Testis (tissue), 2 donors: ENCODE results near the gene UNC13B.

ENCODE experiments used
- CTCF ChIP-seq, 3 experiments: fragments of 450-650 bp in 2 of 3; fragments of 200-600 bp in 1 of 3; sonication (generic) in 1 of 3; IDR thresholded peaks; one replicate each; pipeline ENCODE4 v1.5.1; 2016 to 2019; ENCODE audit warnings: antibody characterized with exemption in 3 of 3, mild to moderate bottlenecking in 2 of 3, moderate library complexity in 1 of 3
- POLR2A ChIP-seq: fragments of 450-650 bp; IDR thresholded peaks from one replicate; pipeline ENCODE4 v1.6.1; 2017; ENCODE audit warnings: antibody characterized with exemption, mild to moderate bottlenecking, moderate library complexity

- TF ChIP-seq CTCF (IDR thresholded peaks at IDR 0.05) (no peak), POLR2A (no peak)
Measured at GRCh38 chr9:35286381-35286780, 124.6 kb downstream of the UNC13B start.
